Suprapubic skin (tissue), 4 donors: ENCODE data around the gene OR5AN1. TPM values are rescaled to one million over a fixed set of nuclear protein-coding genes. Genes with fewer than 3 reads are reported as not detected.
"Not testable (repeated sequence)": the region's sequence is repeated elsewhere in the genome, so short reads cannot be mapped to it uniquely, and the experiment has no call there.

Experiments used
- DNase-seq, 2 donors: peaks; one replicate each; pipeline ENCODE4 v3.0.0-alpha.2; 2019; ENCODE audit warnings: low spot score in 2 of 2
- H3K27ac ChIP-seq: fragments of 200-600 bp; sonication (generic); one replicate; pipeline ENCODE4 v1.5.1; 2019
- H3K27me3 ChIP-seq: fragments of 200-600 bp; sonication (generic); one replicate; pipeline ENCODE4 v1.5.1; 2019
- H3K36me3 ChIP-seq: fragments of 200-600 bp; sonication (generic); one replicate; pipeline ENCODE4 v1.5.1; 2019
- H3K4me1 ChIP-seq: fragments of 200-600 bp; sonication (generic); one replicate; pipeline ENCODE4 v1.5.1; 2019
- H3K4me3 ChIP-seq: fragments of 200-600 bp; sonication (generic); one replicate; pipeline ENCODE4 v1.5.1; 2019; ENCODE audit warnings: mild to moderate bottlenecking
- H3K9me3 ChIP-seq: fragments of 200-600 bp; sonication (generic); one replicate; pipeline ENCODE4 v1.5.1; 2019
- EP300 ChIP-seq: sonication (generic); formaldehyde crosslinking; IDR thresholded peaks from one replicate; pipeline ENCODE4 v1.6.1; 2017; ENCODE audit warnings: antibody characterized with exemption
- POLR2A ChIP-seq, 2 donors: fragments of 450-650 bp; IDR thresholded peaks; one replicate each; pipeline ENCODE4 v1.6.1; 2017; ENCODE audit warnings: antibody characterized with exemption in 2 of 2, mild to moderate bottlenecking in 2 of 2, moderate library complexity in 2 of 2
- POLR2AphosphoS5 ChIP-seq, 3 donors: sonication (generic); formaldehyde crosslinking; IDR thresholded peaks; one replicate each; pipeline ENCODE4 v1.6.1; 2017; ENCODE audit warnings: antibody characterized with exemption in 3 of 3
- WGBS: methylation state at CpG from one replicate; pipeline ENCODE4 v1.1.5; 2018; 5-methylcytosine and 5-hydroxymethylcytosine counted together
- total RNA-seq, 4 donors: library from RNA; depleted of rRNA; stranded (reverse); fragments of >200 nt; gene quantifications; one replicate each; pipeline ENCODE4 v1.1.0, GENCODE V29; 2016
- TF ChIP-seq, protein P1 (sequence below), 2 donors: fragments of 200-600 bp in 1 of 2; fragments of 450-650 bp in 1 of 2; sonication (generic) in 1 of 2; IDR thresholded peaks; one replicate each; pipeline ENCODE4 v1.5.1; 2016 to 2019; ENCODE audit warnings: antibody characterized with exemption in 2 of 2, mild to moderate bottlenecking in 1 of 2, moderate library complexity in 1 of 2

Gene OR5AN1, protein sequence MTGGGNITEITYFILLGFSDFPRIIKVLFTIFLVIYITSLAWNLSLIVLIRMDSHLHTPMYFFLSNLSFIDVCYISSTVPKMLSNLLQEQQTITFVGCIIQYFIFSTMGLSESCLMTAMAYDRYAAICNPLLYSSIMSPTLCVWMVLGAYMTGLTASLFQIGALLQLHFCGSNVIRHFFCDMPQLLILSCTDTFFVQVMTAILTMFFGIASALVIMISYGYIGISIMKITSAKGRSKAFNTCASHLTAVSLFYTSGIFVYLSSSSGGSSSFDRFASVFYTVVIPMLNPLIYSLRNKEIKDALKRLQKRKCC
- not detected for total RNA-seq

DNA sequence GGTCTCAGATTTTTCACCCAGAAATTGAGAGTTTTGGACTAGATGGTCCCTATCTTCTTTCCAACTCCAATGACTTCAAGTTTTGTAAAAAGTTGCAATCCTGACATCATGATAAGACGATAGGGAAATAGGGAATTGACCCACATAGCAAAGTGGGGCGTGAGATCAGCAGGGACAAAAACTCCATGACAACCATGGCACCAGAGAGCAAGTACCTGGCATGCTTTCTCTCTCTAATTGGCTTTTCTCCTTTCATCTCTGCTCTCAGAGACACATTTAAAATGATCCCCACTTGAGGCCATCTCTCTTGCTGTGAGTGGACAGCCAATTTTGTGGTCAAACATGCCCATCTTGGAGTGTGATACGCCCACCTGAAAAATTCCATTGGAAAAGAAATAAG, at the start of gene OR5AN1:
Gene OR5AN1, plus strand, starts transcription at position 301 of the 400 bp plus-strand sequence. CDS start 5,564 bp downstream, outside the sequence.
- Histone ChIP-seq H3K36me3 (no peaks in the 10 kb centered on the region), H3K27me3 (no peaks in the 10 kb centered on the region), H3K27ac (no peak within 1 kb of the TSS), H3K4me3 (no peak within 1 kb of the TSS), H3K9me3 (no peaks in the 10 kb centered on the region), H3K4me1 (no peaks in the 10 kb centered on the region)
- 88% methylated on average over 3 of the region's 3 CpGs for WGBS
- DNase-seq = no peak
- TF ChIP-seq, protein P1, sequence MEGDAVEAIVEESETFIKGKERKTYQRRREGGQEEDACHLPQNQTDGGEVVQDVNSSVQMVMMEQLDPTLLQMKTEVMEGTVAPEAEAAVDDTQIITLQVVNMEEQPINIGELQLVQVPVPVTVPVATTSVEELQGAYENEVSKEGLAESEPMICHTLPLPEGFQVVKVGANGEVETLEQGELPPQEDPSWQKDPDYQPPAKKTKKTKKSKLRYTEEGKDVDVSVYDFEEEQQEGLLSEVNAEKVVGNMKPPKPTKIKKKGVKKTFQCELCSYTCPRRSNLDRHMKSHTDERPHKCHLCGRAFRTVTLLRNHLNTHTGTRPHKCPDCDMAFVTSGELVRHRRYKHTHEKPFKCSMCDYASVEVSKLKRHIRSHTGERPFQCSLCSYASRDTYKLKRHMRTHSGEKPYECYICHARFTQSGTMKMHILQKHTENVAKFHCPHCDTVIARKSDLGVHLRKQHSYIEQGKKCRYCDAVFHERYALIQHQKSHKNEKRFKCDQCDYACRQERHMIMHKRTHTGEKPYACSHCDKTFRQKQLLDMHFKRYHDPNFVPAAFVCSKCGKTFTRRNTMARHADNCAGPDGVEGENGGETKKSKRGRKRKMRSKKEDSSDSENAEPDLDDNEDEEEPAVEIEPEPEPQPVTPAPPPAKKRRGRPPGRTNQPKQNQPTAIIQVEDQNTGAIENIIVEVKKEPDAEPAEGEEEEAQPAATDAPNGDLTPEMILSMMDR (IDR thresholded peaks at IDR 0.05) = no peak
- TF ChIP-seq EP300 = no peak
- no peak for TF ChIP-seq POLR2AphosphoS5 (IDR thresholded peaks at IDR 0.05)
- no peak for TF ChIP-seq POLR2A (IDR thresholded peaks at IDR 0.05)

DNA sequence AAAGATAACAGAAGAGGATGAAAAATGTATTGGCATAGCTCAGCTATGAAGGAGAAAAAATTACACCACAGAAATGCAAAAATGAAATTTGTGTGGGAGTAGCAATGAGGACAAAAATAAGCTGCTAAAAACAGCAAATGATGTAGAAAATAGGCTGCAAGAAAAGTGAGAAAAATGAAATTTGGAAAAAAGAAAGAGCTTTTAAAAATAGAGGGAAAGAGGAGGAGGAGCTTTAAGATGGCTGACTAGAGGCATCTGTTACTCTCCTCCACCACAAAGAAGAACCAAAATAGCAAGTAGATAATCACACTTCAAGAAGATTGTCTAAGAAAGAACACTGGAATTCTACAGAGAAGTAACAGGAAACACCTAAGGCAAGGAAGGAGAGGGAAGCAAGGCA, 23.7 kb upstream of the OR5AN1 start:
- no peaks in the 10 kb centered on the region for H3K36me3 ChIP-seq
- no peaks in the 10 kb centered on the region for H3K9me3 ChIP-seq
- no peak for TF ChIP-seq POLR2A (IDR thresholded peaks at IDR 0.05)
- no peak for TF ChIP-seq EP300
- TF ChIP-seq POLR2AphosphoS5 (IDR thresholded peaks at IDR 0.05) = no peak
- TF ChIP-seq, protein P1 (IDR thresholded peaks at IDR 0.05) = no peak
- no peaks in the 10 kb centered on the region for H3K4me1 ChIP-seq
- no peak for DNase-seq
- no peak overlapping the region for H3K27ac ChIP-seq
- no peak overlapping the region for H3K4me3 ChIP-seq
- H3K27me3 ChIP-seq = no peaks in the 10 kb centered on the region

GRCh38 chr11:59336176-59336575, 22.5 kb upstream of the OR5AN1 start:
- Histone ChIP-seq H3K4me1 (no peaks in the 10 kb centered on the region), H3K36me3 (no peaks in the 10 kb centered on the region), H3K9me3 (peaks cover 6% of the 10 kb centered on the region), H3K27ac (no peak overlapping the region), H3K4me3 (no peak overlapping the region), H3K27me3 (no peaks in the 10 kb centered on the region)
- 71% methylated on average over 5 of the region's 5 CpGs for WGBS
- TF ChIP-seq, protein P1 (IDR thresholded peaks at IDR 0.05) = no peak
- TF ChIP-seq EP300 (no peak), POLR2A (IDR thresholded peaks at IDR 0.05) (no peak), POLR2AphosphoS5 (IDR thresholded peaks at IDR 0.05) (no peak)
- DNase-seq = no peak

GRCh38 chr11:59336931-59337330, 21.8 kb upstream of the OR5AN1 start:
- H3K27ac ChIP-seq = no peak overlapping the region
- no peaks in the 10 kb centered on the region for H3K36me3 ChIP-seq
- no peaks in the 10 kb centered on the region for H3K4me1 ChIP-seq
- H3K9me3 ChIP-seq = peaks cover 6% of the 10 kb centered on the region
- no peaks in the 10 kb centered on the region for H3K27me3 ChIP-seq
- H3K4me3 ChIP-seq = no peak overlapping the region
- TF ChIP-seq POLR2AphosphoS5 (IDR thresholded peaks at IDR 0.05) = no peak
- no peak for TF ChIP-seq EP300
- TF ChIP-seq, protein P1 (IDR thresholded peaks at IDR 0.05) = no peak
- TF ChIP-seq POLR2A (IDR thresholded peaks at IDR 0.05) = no peak
- DNase-seq = no peak

GRCh38 chr11:59349657-59350056, 9.0 kb upstream of the OR5AN1 start:
- not testable (repeated sequence) for H3K4me3 ChIP-seq, H3K27ac ChIP-seq, DNase-seq, H3K4me1 ChIP-seq, H3K9me3 ChIP-seq, H3K36me3 ChIP-seq, H3K27me3 ChIP-seq
- 83% methylated on average over 4 of the region's 5 CpGs for WGBS

DNA sequence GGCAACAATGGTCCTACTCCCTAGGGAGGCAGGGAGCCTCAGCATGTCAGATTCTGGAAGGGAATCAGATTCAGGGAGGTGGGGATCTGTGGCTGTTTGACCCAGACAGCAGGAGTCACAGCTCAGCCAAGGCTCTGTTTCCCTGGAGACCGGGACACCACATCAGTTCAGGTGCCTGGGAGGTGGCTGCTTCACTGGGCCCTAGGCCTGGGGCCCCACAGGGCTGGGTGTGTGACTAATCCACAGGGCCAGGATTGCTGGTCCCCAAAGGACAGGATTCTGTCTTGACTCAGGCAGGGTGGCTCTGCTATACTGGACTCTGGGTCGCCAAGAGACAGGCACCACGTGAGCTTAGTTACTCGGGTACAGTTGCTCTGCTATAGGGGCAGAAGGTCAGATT, 3.5 kb upstream of the OR5AN1 start:
- H3K36me3 ChIP-seq = no peaks in the 10 kb centered on the region
- H3K4me3 ChIP-seq = no peak overlapping the region
- no peaks in the 10 kb centered on the region for H3K27me3 ChIP-seq
- 92% methylated on average over 2 of the region's 4 CpGs for WGBS
- no peak for DNase-seq
- no peaks in the 10 kb centered on the region for H3K4me1 ChIP-seq
- no peak for TF ChIP-seq POLR2A (IDR thresholded peaks at IDR 0.05)
- TF ChIP-seq POLR2AphosphoS5 (IDR thresholded peaks at IDR 0.05) = no peak
- no peak for TF ChIP-seq EP300
- H3K9me3 ChIP-seq = no peaks in the 10 kb centered on the region
- no peak overlapping the region for H3K27ac ChIP-seq
